GM19467 (cell line): ENCODE data around the gene CITED4.

Experiments
- ATAC-seq: cut with Tn5 transposase; IDR thresholded peaks from one replicate; pipeline ENCODE4 v1.9.1; 2021; ENCODE audit warnings: mild to moderate bottlenecking, moderate library complexity; ENCODE audit not compliant: unreplicated experiment

The CITED4 gene

DNA sequence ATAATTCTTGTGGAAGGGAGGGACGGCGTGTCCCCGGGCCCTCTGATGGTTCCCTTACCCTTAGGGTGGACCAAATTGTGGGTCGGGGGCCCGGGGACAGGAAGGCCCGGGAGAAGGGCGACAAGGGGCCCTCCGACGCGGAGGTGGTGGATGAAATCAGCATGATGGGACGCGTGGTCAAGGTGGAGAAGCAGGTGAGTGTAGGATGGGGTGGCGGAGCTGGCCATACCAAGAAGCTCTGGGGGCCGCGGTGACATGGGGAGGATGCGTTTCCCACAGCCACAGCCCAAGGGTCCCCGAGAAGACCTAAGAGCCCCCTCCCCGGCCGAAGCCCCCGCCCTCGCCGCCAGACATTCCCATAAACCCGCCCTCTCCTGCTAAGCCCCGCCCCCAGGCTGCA lies 24.6 kb downstream of the CITED4 start:
- no peak for ATAC-seq

DNA sequence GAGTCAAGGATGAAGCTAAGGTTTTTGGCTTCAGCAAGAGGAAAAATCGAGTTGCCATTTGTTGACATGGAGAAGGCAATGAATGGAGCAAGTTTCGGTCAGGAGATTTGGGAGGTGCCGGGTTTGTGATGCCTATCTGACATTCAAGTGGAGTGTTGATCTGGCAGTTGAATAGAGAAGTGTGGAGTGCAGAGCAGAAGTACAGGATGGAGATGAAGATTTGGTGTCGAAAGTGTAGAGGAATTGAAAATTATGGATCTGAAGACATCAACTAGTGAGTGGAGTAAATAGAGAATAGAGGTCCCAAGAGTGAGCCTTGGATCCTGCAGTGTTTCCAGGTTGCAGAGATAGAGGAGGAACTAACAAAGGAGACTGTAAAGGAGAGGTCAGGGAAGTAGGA lies 25.9 kb downstream of the CITED4 start:
- ATAC-seq = no peak

- no peak for ATAC-seq
These were observed 27.1 kb downstream of the CITED4 start for GRCh38 chr1:40834968-40835545.

DNA sequence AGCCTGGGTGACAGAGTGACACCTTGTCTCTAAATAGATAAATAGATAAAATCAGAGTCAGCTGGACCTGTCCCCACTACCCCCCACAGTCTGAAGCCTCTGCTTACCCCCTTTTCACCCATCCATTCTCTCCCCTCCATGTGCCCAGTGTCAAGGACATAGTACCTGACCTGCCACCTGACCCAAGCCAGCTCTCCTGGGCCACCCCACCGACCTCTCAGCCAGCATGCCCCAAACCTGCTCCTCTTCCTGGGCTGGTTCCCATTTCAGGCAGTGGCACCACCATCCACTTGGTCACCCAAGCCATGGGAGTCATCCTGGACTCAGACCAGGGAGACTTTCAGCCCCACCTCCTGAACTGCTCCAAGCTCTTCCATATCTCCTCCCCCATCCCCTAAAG lies 28.2 kb downstream of the CITED4 start:
- ATAC-seq = no peak

DNA sequence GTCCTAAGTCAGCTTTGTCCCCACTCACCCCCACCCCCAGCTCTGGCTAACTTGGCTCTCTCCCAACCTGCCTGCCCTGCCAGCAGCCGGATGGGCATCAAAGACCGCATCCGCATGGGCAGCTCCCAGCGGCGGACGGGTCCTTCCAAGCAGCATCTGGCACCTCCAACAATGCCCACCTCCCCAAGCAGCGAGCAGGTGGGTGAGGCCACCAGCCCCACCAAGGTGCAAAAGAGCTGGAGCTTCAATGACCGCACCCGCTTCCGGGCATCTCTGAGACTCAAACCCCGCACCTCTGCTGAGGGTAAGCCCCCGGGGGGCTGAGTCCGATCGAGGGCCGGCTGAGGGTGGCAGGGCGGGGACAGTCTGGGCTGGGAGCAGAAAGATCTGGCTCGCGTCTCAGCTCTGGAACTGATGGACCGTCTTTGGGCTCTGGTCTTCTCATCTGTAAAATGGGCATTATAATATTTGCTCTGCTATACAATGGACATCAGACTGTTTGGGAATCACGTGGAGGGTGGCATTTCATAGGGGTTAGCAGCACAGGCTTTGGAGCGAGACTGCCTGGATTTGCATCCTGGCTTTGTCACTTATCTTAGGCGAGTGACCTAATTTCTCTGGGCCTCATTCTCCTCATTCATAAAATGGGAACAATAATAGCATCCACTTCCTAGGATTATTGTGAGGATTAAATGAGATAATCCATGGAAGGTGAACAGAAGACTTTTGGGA lies 31.0 kb downstream of the CITED4 start:
- no peak for ATAC-seq

DNA sequence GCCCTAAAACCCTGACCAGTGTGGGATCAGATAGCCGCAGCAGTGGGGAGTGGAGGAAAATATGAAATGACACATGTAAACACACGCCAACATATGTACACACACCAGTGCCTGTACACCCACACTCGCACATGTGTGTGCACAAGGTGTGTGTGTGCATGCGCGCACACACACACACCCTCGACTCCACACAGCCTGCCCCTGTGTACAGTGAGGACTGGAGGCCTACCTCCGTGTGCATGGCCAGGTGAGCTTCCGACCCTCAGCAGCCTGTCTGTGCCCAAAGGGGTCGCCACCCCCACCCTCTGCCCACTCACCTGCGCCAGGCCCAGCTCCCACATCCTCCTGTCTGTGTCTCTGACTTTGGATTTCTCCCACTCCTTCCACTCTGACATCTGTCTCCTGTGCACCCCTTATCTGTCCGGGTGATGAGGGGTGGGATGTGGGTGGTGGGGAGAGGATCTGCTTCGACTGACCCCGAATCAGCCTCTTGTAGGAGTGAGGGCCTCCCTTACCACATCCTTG lies 31.7 kb downstream of the CITED4 start:
- ATAC-seq = no peak

DNA sequence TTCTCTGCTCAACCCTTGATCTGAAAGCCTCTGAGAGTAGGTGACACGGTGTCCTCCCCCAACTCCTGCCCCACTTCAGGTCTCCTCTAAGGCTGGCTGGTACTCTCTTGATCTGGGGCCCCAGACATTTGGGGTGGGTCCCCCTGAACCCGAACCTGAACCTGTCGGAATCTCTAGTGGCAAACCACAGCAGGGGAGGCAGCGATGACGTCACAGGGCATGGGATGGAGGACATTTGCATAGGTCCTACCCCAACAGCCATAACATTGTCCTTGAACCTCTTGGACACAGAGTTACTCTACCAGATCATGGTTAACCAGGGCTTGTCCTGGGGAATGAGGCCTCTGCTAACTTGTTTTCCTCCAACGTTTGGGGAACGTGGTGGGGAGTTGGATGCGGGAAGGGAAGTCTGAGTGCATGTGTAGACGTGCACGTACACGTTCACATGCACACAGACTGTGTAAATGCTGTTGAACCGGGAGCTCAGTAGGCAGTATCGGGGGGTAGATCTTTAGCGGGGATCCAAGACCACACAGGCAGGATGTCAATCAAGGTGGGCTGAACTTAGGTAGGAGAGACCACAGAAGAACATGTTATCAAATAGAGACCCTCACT lies 32.4 kb downstream of the CITED4 start:
- ATAC-seq = no peak

- no peak for ATAC-seq
These were observed 36.2 kb downstream of the CITED4 start for GRCh38 chr1:40825996-40826395.

GRCh38 chr1:40825435-40825788 lies 36.8 kb downstream of the CITED4 start:
- no peak for ATAC-seq

DNA sequence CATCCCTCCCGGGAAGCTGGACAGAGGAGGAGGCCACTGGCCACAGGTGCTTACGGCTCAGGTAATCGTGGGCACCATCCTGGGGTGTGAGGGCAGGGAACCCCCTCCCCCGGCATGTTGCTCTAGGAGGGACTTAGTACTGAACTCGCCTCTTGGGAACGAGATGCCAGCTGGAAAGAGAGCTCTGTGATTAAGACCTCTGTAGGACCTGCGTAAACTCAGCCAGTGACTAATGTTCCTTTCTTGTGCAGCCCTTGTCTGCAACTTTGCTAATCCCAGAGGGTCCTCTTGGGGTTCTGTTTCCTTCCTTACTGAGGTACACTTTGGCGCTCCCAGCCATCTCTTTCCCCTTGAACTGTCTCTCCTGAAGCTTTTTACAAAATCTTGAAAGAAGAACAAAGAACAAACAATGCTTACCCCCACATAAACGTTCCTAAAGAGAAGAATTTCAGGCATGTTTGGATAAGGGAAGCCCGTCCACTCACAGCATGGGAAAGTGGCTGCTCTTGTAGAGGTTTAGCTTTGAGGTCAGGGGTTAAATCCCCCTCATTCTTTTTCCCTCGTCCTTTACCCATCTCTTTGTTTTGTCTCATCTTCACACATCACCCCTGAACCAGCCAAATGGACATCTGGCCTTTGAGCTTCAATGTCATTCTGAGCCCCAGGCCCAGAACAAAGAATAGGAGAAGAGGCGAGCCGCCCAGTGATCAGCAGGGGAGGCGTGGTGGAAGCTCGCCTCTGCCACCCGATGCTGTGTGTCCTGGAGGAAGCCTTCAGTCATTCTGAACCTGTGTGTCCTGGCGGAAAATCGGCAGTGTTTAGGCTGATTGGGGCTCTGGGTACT lies 37.4 kb downstream of the CITED4 start:
- ATAC-seq = no peak

GRCh38 chr1:40823983-40824382 lies 38.2 kb downstream of the CITED4 start:
- ATAC-seq = no peak

DNA sequence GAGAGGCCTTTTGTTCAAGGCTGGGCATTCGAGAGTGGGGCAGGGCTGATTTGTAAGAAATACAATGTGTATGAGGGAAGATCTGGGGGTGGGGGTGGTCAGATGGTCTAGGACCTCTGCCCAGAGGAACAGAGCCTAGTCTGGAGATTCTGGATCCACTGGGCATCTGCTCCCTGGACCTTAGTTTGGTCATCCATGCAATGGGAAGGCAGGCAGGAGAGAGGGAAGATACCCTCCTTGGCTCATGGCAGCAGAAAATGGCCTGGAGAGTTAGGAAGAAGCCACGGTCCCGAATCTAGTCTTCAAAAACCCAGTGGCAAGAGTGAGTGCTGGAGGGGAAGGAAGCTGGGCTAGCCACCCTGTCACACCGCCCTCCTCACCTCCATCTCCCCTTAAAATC lies 38.8 kb downstream of the CITED4 start:
- ATAC-seq = no peak

- ATAC-seq = no peak
These were observed 39.3 kb downstream of the CITED4 start for GRCh38 chr1:40822890-40823289.

DNA sequence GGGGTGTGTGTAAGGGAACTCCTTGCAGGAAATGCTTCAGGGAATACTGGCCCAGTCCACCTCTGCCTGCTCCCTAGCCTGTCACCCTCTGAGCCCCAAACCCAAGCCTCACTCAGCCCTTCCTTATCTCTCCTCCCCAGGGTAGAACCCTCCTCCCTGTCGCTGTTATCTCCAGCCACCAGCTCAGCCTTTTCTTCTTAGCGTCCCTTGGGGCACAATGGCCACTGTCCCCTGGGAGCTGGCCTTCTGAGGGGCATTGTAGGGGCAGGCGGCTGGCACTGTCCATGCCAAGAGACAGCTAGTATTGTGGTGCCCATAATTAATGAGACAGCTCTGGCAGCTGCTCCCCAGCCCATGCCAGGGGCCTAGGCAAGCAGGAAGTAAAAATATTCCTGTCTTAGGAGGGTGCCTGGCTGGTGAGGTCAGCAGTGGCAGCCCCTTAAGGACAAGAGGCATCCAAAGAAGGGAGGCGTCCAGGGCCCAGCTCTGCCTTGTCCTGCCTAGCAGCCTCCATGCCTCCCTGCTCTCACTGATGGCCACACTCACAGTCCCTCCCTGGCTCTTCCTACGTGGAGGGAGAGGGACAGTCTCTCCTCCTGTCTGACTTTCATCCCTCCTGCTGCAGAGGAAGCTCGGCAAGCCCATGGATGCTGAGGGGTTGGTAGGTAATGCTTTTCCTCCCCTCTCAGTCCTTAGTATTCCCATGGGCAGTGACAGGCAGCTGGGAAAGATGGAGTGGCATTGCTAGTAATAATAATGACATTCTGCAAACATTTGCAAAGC lies 41.1 kb downstream of the CITED4 start:
- no peak for ATAC-seq

- no peak for ATAC-seq
These were observed 41.8 kb downstream of the CITED4 start for GRCh38 chr1:40820251-40820797.

DNA sequence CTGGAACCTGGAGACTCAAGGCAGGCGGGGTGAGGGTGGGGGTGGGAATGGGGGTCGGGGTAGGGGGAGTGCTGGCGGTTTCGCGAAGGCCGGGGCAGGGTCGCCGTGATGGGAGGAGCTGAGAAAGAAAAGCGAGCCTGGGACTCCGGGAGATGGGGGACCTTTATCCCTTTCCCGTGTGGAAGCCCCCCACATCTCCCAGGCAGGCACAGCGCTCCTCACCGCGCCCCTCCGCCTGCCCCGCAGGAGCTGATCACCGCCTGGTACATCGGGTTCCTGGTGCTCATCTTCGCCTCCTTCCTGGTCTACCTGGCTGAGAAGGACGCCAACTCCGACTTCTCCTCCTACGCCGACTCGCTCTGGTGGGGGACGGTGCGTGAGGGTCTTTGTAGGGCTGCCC lies 43.1 kb downstream of the CITED4 start:
- no peak for ATAC-seq

GRCh38 chr1:40818264-40818961 lies 43.8 kb downstream of the CITED4 start:
- peak; percentile 86 for ATAC-seq

DNA sequence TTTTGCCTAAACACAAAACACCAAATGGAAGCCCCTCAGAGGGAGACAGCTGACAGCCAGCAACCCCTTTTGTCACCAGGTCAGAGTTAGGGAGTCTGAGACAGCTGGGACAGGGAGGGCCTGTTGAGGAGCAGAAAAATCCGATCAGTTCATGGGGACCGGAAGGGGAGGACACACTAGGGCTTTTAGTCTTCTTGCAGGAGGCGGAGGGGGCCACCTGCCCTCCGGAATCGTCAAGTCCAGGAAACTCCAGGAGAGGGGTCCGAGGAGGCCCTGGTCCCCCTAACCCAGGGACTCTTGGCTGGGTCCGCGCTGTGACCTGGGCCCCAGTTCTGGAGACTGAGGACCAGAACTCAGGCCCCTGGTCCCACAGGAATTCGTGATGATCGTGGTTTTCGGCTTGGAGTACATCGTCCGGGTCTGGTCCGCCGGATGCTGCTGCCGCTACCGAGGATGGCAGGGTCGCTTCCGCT lies 44.3 kb downstream of the CITED4 start:
- no peak for ATAC-seq

DNA sequence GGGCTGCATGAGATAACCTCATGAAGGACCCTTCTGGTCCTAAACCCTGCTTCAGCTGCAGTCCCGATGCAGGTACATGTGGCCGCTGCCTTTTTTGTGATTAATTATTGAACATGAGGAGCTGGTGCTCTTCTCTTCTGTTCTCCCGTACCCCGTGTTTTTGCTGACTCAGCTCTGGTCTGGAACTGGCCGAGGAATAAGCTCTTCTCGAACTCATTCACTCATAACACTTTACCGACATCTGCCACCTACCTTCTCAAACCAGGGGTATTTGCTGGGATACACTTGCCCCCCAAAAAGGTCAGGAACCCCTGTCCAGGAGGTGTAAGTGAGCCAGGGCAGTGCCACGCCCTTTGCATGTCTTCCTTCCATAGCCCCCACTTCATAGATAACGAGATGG lies 46.7 kb downstream of the CITED4 start:
- ATAC-seq = no peak
